Heart left ventricle (tissue), 16 donors: ENCODE results near the gene MMP7. TPM values are rescaled to one million over a fixed set of nuclear protein-coding genes. Genes with fewer than 3 reads are reported as not detected.

Experiments used
- ATAC-seq, 4 donors: fragments of 200-7000 bp; cut with Tn5 transposase; one replicate each; pipeline ENCODE4 v1.9.1; 2020 to 2022; ENCODE audit warnings: moderate library complexity in 4 of 4, mild to moderate bottlenecking in 3 of 4, moderate number of reproducible peaks in 1 of 4
- DNase-seq, 5 donors: peaks; one replicate each; pipeline ENCODE4 v3.0.0-alpha.2; 2020
- H3K27ac ChIP-seq, 12 donors: fragments of 200-600 bp; sonication (generic) in 4 of 12; one replicate each; pipeline versions ENCODE4 v1.5.0 to v1.8.0; 2016 to 2022; ENCODE audit warnings: mild to moderate bottlenecking in 2 of 12
- H3K27me3 ChIP-seq, 9 donors: fragments of 200-600 bp; sonication (generic) in 2 of 9; one replicate each; pipeline versions ENCODE4 v1.5.1 to v1.8.0; 2016 to 2022; ENCODE audit warnings: mild to moderate bottlenecking in 3 of 9
- H3K36me3 ChIP-seq, 9 donors: fragments of 200-600 bp; sonication (generic) in 2 of 9; one replicate each; pipeline versions ENCODE4 v1.5.0 to v1.8.0; 2018 to 2022; ENCODE audit warnings: mild to moderate bottlenecking in 2 of 9
- H3K4me1 ChIP-seq, 12 donors: fragments of 200-600 bp; sonication (generic) in 4 of 12; one replicate each; pipeline versions ENCODE4 v1.5.0 to v1.8.0; 2016 to 2022; ENCODE audit warnings: mild to moderate bottlenecking in 3 of 12
- H3K4me3 ChIP-seq, 12 donors: fragments of 200-600 bp; sonication (generic) in 4 of 12; one replicate each; pipeline versions ENCODE4 v1.5.0 to v1.8.0; 2017 to 2022; ENCODE audit warnings: mild to moderate bottlenecking in 9 of 12, moderate library complexity in 4 of 12
- H3K9me3 ChIP-seq, 12 donors: fragments of 200-600 bp; sonication (generic) in 4 of 12; one replicate each; pipeline versions ENCODE4 v1.5.0 to v1.8.0; 2016 to 2022; ENCODE audit warnings: mild to moderate bottlenecking in 1 of 12
- POLR2A ChIP-seq, 2 donors: fragments of 450-650 bp; IDR thresholded peaks; one replicate each; pipeline ENCODE4 v1.6.1; 2017; ENCODE audit warnings: antibody characterized with exemption in 2 of 2, mild to moderate bottlenecking in 2 of 2, moderate library complexity in 2 of 2
- WGBS, 4 donors: extraction: QIAGEN DNeasy Blood & Tissue Kit in 2 of 4; methylation state at CpG; one replicate each; pipeline versions ENCODE4 v1.1.5 to v1.1.7; 2013 to 2018; 5-methylcytosine and 5-hydroxymethylcytosine counted together
- intact Hi-C, 10 donors: fragments of 100-400 bp; cut with DNase I; formaldehyde crosslinking; loops; one replicate each; pipeline versions ENCODE4 v1.11.1 to v1.14.2; 2022
- polyA plus RNA-seq, 2 donors: library from polyadenylated mRNA; stranded (reverse); fragments of 200-250 nt; gene quantifications; one replicate each; pipeline ENCODE4 v1.2.3, GENCODE V29; 2013
- total RNA-seq, 9 donors: library from RNA; depleted of rRNA in 2 of 9; stranded (reverse); fragments of >200 nt in 2 of 9; fragmentation: NEBNext Ultra II Directional in 3 of 9; extraction: Animal tissue kit (Norgen Biotek cat#: 25700) in 3 of 9; gene quantifications; one replicate each; pipeline versions ENCODE4 v1.1.0 to v1.2.4, GENCODE V29; 2016 to 2023
- TF ChIP-seq, protein P1 (sequence below), 12 donors: fragments of 200-600 bp; sonication (generic) in 4 of 12; IDR thresholded peaks; one replicate each; pipeline versions ENCODE4 v1.5.0 to v1.8.0; 2018 to 2022; ENCODE audit warnings: antibody characterized with exemption in 12 of 12, mild to moderate bottlenecking in 5 of 12
- donor health status: ischemic (EF 13 %, LVEDD 7.1; RV severe dilation, severe dysfunction).
- donor health status: healthy with polysubstance abuse.
- donor health status: DM: no; HTN: yes; CAD: no.
- donor health status: DM: no; HTN: no; CAD: no.
- donor health status: ischemic (EF 25% LVEDD 6.9; RV normal size, moderate dysfunction).
- donor health status: ischemic (EF 25% LVEDD 5.7; RV mildly dilated, moderate dysfunction).
- donor health status: healthy.
- donor health status: DM: yes; HTN: yes; CAD: no.
- donor health status: ischemic (EF 35%, LVEDD 5.7; RV mildly dilated, moderate dysfunction).
- donor health status: nonischemic (EF 11% LVEDD 7.7; RV severe dilation, severe dysfunction).
- donor health status: DM: yes; HTN: yes; CAD: no.
- donor health status: PGD.
- donor health status: ischemic (EF 29% LVEDD 5.4; RV normal size, mild dysfunction).
- donor health status: nonischemic (EF 23%, LVEDD 6.1; RV moderate dilation, normal function).

Gene MMP7
- total and polyA plus RNA-seq, 11 donors, result 1.5 TPM; not detected in 10

DNA sequence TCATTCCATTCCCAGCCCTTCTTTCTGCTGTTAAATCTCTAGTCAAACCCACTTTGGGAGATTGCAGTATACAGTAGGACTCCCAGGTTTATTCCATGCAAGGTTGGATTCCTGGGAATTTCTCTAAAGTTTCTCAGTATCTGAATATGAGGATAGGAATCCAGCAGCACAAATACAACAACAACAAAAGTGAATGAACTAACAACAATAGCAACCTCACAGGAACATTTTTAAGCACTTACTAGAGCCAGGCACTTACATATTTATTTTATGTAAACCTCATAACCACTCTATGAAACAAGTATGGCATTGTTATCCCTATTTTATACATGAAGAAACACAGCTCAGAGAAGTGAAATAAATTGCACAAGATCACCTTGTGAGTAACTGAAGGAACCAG is 1.9 kb downstream of the MMP7 start:
- ATAC-seq (no peak), DNase-seq (no peak)
- Histone ChIP-seq H3K27me3 (no peaks in the 10 kb centered on the region), H3K4me1 (no peaks in the 10 kb centered on the region), H3K4me3 (no peak overlapping the region), H3K36me3 (no peaks in the 10 kb centered on the region), H3K9me3 (no peaks in the 10 kb centered on the region), H3K27ac (no peak overlapping the region)
- TF ChIP-seq, protein P1, sequence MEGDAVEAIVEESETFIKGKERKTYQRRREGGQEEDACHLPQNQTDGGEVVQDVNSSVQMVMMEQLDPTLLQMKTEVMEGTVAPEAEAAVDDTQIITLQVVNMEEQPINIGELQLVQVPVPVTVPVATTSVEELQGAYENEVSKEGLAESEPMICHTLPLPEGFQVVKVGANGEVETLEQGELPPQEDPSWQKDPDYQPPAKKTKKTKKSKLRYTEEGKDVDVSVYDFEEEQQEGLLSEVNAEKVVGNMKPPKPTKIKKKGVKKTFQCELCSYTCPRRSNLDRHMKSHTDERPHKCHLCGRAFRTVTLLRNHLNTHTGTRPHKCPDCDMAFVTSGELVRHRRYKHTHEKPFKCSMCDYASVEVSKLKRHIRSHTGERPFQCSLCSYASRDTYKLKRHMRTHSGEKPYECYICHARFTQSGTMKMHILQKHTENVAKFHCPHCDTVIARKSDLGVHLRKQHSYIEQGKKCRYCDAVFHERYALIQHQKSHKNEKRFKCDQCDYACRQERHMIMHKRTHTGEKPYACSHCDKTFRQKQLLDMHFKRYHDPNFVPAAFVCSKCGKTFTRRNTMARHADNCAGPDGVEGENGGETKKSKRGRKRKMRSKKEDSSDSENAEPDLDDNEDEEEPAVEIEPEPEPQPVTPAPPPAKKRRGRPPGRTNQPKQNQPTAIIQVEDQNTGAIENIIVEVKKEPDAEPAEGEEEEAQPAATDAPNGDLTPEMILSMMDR (IDR thresholded peaks at IDR 0.05), result no peak
- TF ChIP-seq POLR2A (IDR thresholded peaks at IDR 0.05), result no peak
- intact Hi-C loops, result loop anchor here in 1 of 10 donors (5.0 kb wide), 1 partner anchor 1341 kb away; no protein-coding TSS in a partner anchor

- 69 to 97% (median 95%) methylated on average over 2 of the region's 2 CpGs for whole genome bisulfite sequencing, 4 donors
- ATAC-seq (no peak), DNase-seq (no peak)
- Histone ChIP-seq H3K27ac (no peak overlapping the region), H3K36me3 (no peaks in the 10 kb centered on the region), H3K4me1 (no peaks in the 10 kb centered on the region), H3K27me3 (peaks cover 0 to 1% (median 0%) of the 10 kb centered on the region in 9 donors), H3K9me3 (no peaks in the 10 kb centered on the region), H3K4me3 (no peak overlapping the region)
- TF ChIP-seq POLR2A (IDR thresholded peaks at IDR 0.05), result no peak
- TF ChIP-seq, protein P1 (IDR thresholded peaks at IDR 0.05), result no peak
- intact Hi-C loops, result loop anchor here in 1 of 10 donors (5.0 kb wide), 1 partner anchor 1340 kb away; no protein-coding TSS in a partner anchor
These were observed 2.9 kb downstream of the MMP7 start for GRCh38 chr11:102527684-102528083.

DNA sequence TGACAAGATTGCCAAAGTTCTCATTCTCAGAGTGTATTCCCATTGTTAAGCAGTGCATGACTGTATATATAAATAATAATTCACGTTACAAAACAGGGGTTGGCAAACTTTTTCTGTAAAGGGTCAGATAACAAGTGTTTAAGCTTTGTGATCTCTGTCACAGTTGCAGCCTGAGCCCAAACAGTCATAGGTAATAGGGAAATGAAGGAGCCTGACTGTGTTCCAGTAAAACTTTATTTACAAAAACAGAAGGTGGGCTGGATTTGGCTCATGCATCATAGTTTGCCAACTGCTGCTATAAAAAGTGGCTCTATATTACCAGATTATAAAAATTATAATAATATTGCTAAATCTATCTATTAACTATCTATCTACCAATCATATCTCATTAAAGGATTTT is 3.5 kb downstream of the MMP7 start:
- H3K9me3 ChIP-seq, result no peaks in the 10 kb centered on the region
- DNase-seq, result no peak
- no peak for ATAC-seq
- H3K4me1 ChIP-seq, result no peaks in the 10 kb centered on the region
- H3K27ac ChIP-seq, result no peak overlapping the region
- TF ChIP-seq, protein P1 (IDR thresholded peaks at IDR 0.05), result no peak
- no peak for TF ChIP-seq POLR2A (IDR thresholded peaks at IDR 0.05)
- peaks cover 0 to 4% (median 0%) of the 10 kb centered on the region in 9 donors for H3K27me3 ChIP-seq
- H3K4me3 ChIP-seq, result no peak overlapping the region
- intact Hi-C loops, result loop anchor here in 1 of 10 donors (5.0 kb wide), 1 partner anchor 1340 kb away; no protein-coding TSS in a partner anchor
- no peaks in the 10 kb centered on the region for H3K36me3 ChIP-seq
- WGBS, 4 donors, result 87 to 100% (median 90%) methylated on average over 1 of the region's 1 CpG

- ATAC-seq, result no peak
- intact Hi-C loops, result no loop called here
These were observed 6.7 kb downstream of the MMP7 start for GRCh38 chr11:102523887-102524286.

More at GRCh38 chr11:102523887-102524286, 6.7 kb downstream of the MMP7 start:
- Histone ChIP-seq H3K36me3 (no peaks in the 10 kb centered on the region), H3K9me3 (no peaks in the 10 kb centered on the region), H3K27me3 (peaks cover 0 to 4% (median 0%) of the 10 kb centered on the region in 9 donors), H3K27ac (no peak overlapping the region), H3K4me1 (no peaks in the 10 kb centered on the region), H3K4me3 (no peak overlapping the region)
- TF ChIP-seq, protein P1 (IDR thresholded peaks at IDR 0.05), result no peak
- no peak for TF ChIP-seq POLR2A (IDR thresholded peaks at IDR 0.05)
- WGBS, 4 donors, result 77 to 85% (median 82%) methylated on average over 4 of the region's 4 CpGs
- DNase-seq, result no peak
